Posterior vena cava (tissue), 2 donors: ENCODE data around the gene DNASE2. TPM values are rescaled to one million over a fixed set of nuclear protein-coding genes. Genes with fewer than 3 reads are reported as not detected.
"Not testable (repeated sequence)": the region's sequence is repeated elsewhere in the genome, so short reads cannot be mapped to it uniquely, and the experiment has no call there.

Experiments used
- DNase-seq: peaks from one replicate; pipeline ENCODE4 v3.0.0-alpha.2; 2020; ENCODE audit warnings: low spot score
- intact Hi-C, 2 donors: fragments of 100-400 bp; cut with DNase I; formaldehyde crosslinking; loops; one replicate each; pipeline versions ENCODE4 v1.14.1 to v1.14.2; 2022 to 2023
- long read RNA-seq, 2 donors: library from polyadenylated mRNA; unstranded; transcript quantifications; one replicate each; pipeline ENCODE4 v2.0.0, GENCODE V29; 2020 to 2021
- total RNA-seq, 2 donors: library from RNA; stranded (reverse); fragmentation: NEBNext Ultra II Directional; extraction: Animal tissue kit (Norgen Biotek cat#: 25700); gene quantifications; one replicate each; pipeline ENCODE4 v1.2.1, GENCODE V29; 2021
- donor health status: DM: yes; HTN: yes; CAD: no.
- donor health status: DM: yes; HTN: yes; CAD: no.

Gene DNASE2, protein sequence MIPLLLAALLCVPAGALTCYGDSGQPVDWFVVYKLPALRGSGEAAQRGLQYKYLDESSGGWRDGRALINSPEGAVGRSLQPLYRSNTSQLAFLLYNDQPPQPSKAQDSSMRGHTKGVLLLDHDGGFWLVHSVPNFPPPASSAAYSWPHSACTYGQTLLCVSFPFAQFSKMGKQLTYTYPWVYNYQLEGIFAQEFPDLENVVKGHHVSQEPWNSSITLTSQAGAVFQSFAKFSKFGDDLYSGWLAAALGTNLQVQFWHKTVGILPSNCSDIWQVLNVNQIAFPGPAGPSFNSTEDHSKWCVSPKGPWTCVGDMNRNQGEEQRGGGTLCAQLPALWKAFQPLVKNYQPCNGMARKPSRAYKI
- total RNA-seq = 10 to 100 TPM; 20.2 to 31.8 TPM
- long read RNA-seq, donor 1, transcript DNASE2-201 (6 exons, 1,955 nt) = major isoform, 19 of 26 reads
- long read RNA-seq, donor 1, partial matches to known transcripts = 6 of 26 reads
- long read RNA-seq, donor 1, other reads (novel, unspliced or antisense) = 0 of 26 reads
- long read RNA-seq, donor 2, transcript DNASE2-201 (6 exons, 1,955 nt) = major isoform, 83 of 105 reads
- long read RNA-seq, donor 2, partial matches to known transcripts = 15 of 105 reads
- long read RNA-seq, donor 2, other reads (novel, unspliced or antisense) = 1 of 105 reads

DNA sequence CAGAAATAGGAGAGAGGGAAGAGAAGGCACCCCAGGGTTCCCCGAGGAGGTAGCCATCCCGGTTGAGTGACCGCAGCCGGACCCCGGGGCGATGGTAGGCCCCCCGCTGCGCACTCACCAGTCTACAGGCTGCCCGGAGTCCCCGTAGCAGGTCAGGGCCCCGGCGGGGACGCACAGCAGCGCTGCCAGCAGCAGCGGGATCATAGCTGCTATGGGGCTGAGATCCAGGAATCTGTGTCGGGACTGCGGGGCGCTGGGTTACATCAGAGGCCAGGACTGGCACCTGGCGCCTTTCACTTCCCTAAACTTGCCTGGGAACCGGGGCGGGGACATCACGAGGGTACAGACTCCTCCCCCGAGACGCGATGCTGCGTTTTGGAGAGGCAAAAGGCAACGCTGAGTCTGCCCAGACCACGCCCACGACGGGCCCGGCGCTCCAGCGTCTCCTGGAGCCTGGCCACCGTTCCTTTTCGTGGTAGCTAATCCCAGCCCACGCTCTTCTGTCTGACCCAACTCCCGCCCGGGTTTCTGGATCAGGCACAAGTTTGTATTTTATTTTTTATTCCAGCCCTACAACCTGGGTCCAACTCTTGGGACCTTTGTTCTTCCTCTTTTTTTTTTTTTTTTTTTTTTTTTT, at the start of gene DNASE2:
Gene DNASE2 (minus strand): TSS at position 278 of the 637 bp plus-strand sequence. CDS start 74 bp downstream, at position 204.
- peak; percentile 99 for DNase-seq
- intact Hi-C loops = no loop called here

DNA sequence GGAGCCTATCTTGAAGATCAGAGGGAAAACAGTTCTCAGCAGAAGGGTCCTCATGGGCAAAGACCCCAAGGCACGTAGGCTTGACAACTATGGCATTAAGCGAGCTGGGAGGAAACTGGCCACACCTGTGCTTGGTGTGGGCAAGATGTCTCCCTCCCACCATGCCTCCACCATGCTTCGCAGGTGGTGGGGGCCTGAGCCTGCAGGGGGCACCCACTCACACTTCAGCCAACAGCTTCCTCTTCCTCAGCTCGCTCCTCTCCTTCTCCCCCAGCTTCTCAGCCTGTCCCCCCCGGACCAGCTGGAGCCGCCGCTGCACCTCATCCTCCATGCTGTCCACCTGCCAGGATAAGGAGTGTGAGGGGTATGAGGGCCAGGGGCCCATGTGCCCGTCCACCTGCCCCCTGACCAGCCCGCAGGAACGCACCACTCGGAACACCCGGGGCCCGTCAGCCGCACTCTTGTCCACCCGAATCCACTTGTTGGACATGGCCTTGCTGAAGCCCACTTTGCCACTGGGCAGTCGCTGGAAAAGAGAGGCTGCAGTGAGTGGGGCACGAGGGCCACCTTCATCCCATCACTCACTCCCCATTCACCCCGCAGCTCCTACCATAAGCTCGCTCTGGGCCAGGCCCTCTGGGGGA, 48.9 kb upstream of the DNASE2 start:
- intact Hi-C loops = no loop called here

DNA sequence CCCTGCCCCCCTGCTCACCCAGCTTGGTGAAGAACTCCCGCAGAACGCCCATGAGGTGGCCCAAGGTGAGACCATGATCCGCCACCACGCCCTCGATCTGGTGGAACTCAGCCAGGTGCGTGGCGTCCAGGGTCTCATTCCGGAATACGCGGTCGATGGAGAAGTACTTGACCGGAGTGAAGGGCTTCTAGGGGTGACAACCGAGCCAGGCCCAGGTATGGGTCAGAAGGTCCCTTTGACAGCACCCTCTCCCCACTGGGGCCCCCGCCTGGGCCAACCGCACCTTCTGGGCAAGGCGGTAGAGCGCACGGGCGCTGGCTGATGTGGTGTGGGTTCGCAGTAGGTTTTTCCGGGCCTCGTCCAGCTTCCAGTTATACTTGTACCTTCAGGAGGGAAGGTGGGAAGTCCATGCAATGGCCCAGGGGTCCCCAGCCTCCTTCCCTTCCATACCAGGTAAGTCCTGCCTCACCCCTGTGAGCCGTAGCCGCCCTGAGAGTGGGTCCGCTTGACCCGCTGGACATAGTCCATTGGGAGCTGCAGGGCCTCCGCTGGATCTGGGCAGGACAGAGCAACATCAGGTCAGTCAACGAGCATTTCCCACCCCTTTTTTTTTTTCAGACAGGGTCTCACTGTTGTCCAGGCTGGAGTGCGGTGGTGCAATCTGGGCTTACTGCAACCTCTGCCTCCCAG, 43.5 kb upstream of the DNASE2 start:
- no peak for DNase-seq
- intact Hi-C loops = no loop called here

More for the DNA sequence above, 48.9 kb upstream of the DNASE2 start:
- no peak for DNase-seq

DNA sequence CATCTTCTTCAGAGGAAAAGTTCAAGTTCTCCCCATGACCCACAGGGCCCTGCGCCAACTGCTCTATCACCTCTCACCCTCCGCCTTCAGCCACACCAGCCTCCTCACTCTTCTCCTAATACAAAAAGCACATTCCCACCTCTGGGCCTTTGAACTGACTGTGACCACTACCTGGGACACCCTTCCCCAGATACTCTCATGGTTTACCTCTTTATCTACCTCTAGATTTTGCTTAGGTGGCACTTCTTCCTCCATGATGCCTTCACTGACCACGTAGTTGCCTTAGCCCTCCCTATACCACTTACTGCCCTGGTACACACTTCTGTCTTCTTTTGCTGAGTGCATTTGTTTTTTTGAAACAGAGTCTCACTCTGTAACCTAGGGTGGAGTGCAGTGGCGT, 41.7 kb upstream of the DNASE2 start:
- DNase-seq = no peak
- intact Hi-C loops = no loop called here

DNA sequence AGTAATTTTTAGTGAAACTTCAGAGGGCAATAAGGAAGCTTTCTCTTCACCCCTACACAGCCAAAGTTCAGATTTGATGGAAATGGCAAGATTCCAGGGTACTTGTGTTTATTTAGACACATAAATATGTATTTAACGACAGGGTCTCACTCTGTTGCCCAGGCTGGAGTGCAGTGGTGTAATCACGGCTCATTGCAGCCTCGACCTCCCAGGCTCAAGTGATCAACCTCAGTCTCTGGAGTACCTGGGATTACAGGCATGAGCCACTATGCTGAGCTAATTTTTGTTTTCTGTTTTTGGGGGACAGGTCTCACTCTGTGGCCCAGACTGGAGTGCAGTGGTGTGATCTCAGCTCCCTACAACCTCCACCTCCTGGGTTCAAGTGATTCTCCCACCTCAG, 39.8 kb upstream of the DNASE2 start:
- intact Hi-C loops = no loop called here
- DNase-seq = no peak

DNA sequence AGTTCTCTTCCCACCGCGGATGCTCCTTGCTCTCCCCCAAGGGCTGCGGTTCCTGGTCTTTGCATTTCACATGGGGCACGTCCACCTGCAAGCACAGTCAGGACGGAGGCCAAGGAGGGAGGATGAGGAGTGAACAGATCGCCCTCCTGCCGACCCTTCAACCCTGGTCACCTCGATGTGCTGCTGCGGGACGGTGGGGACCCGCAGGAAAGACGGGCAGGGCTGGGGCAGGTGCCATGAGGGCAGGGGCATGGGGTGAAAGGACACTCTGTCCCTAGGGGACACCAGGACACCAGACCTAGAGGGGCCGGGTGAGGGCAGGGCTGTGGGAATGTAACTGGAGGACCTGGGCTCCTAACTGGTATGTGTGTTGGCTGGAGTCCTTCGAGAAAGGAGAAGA, 37.0 kb upstream of the DNASE2 start:
- intact Hi-C loops = no loop called here
- no peak for DNase-seq

DNA sequence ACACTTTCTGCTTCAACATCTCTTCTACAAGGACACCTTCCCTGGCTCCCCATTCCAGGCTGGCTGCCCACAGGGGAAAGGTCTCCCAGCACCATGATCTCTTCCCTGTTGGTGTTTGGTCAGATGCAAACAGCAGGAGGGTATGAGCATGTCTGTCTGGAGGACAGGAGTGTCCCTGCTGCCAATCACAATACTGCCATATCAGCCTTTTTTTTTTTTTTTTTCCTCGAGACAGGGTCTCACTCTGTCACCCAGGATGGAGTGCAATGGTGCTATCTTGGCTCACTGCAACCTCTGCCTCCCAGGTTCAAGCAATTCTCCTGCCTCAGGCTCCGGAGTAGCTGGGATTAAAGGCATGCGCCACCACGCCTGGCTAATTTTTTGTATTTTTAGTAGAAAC, 34.6 kb upstream of the DNASE2 start:
- intact Hi-C loops, DNase-seq: not testable (repeated sequence)

DNA sequence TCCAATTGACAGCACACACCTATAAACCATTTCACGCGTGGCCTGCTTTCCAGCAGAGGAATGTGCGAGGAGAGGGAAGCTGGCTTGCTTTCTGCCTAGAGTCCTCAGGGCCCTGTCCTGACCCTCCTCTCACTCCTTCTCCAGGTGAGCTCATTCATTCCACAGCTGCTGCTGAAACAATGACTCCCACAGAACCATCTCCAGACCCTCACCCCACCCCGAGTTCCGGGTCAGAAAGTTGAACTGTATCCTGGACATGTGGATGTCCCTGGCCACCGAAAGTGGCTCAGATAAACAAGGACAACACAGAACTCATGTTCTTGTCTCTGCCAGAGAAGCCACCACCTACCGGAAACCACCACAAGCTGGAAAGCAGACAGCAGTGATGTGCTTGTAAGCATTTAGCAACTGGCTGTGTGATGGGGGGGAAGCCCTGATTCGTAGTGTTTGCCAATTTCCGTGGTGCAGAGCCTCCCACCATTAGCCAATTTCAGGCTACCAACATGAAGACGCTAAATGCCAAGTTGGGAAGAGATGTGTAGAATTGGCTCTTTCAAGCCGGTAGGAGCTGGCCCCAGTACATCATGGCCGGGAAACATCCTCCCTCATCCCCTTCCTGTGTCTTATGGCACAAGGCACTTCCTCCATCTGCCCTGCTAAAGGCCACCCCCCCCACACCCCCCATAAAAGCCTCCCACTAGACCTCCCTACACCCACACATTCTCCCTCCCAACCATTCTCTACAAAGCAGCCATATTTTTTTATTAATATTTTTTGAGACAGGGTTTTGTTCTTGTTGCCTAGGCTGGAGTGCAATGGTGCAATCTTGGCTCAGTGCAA, 32.8 kb upstream of the DNASE2 start:
- intact Hi-C loops = no loop called here
- no peak for DNase-seq

DNA sequence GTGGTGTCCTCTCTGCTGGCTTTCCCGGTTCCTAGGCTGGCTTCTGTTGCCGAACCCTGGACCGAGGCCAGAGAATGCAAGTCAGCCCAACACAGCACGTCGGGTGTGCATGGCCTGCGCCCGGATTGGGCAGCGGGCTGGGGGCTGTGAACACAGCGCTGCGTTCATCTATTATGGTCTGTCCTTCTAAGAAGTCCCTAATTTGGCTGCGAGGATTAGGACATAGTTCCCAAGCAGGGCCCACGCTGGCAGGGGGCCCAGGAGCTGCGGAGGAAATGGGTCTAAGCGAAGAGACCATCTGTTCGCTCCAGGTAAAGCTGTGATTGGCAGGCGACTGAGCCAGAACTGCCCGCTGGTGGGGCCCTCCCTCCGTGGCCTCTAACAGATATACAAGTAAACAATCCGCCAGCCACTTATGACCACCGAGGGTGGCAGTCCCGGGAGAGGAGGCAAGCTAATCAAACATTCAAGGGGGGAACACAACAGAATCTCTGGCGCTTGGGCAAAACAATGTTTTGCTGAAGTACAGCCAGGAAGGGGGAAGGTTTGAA, 31.8 kb upstream of the DNASE2 start:
- intact Hi-C loops = no loop called here
- peak; percentile 92 for DNase-seq

DNA sequence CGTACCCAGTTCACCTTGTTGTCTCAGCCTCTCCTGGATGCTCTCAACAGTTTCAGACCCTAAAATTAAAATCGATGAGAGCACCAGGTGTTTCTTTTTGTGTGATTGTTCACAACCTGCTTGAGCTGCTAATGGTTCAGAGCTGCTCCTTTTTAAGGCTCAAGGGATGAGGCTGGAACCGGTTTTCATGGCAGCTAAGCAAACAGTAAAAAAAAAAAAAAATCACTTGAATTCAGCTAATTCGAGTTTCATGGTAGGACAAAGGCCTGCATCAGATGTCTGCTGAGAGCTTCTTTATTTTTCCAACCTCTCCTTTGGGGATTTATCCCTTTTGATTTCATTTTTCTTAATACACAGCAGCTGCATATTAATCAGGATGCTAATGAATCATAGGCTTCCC, 31.3 kb upstream of the DNASE2 start:
- intact Hi-C loops = no loop called here

DNA sequence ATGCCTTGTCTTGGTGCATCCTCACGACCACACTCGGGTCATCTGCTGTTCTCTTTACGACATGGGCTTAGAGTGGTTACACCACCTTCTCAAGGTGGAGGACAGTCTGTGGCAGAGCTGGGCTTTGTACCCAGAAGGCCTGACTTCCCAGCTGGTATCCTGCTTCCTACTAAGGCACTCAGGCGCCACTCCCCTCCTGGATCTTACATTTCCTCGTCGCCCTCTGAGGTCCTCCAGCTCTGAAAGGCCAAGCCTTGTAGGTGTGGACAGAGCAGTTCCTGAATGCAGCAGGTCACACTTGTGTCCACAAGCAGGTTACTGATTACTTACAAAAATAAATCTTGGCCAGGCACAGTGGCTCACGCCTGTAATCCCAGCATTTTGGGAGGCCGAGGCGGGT, 25.9 kb upstream of the DNASE2 start:
- no peak for DNase-seq
- intact Hi-C loops = no loop called here

More for the DNA sequence above, 31.3 kb upstream of the DNASE2 start:
- no peak for DNase-seq

DNA sequence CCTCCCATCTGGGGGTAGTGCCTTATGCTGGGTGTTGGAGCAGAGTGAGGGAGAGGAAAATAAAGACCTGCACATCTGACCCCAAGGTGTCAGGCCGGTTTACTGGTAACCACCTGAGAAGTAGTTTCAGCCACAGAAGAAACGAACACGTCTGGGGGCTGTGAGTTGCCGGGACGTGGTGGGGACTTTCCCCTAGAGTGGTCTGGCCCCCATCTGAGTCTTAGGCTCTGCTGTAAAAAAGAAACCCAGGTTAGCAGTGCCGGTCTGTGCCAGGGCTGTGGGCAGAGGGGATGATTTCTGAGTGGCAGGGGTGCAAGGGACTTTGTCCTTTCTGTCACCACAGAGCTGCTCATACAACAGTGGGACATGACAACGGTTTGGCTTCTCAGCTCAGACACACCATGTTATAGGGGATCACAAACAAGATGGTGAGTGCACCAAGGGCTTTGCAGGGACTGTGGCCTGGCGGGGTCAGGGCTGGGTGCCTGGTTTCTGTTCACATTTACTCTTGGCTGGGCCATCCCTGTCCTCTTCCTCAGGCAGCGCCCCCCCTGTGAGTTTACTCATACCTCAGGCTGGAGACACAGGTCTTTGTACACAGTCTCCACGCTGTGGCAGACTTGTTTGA, 18.8 kb upstream of the DNASE2 start:
- intact Hi-C loops = loop anchor here in 1 of 2 donors (5.0 kb wide), 1 partner anchor 518 kb away; no protein-coding TSS in a partner anchor
- DNase-seq = no peak

DNA sequence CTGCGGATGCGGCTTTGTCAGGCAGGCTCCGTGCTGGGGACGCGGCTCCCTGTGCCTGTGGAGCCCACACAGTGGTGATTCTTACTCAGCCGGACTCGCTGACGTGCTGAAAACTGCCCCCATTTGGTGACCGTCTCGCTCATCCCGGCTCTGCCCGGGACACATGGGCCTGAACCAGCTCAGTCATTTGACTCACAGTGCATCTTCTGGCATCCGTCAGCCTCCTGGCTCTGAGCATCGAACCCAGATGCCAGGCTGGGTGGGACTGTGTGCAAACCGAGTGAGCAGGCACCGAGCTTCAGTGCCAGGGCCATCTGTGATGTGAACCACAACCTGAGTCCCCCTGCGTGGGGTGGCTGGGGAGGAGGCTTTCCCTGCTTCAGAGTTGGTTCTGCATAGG, 15.2 kb upstream of the DNASE2 start:
- no peak for DNase-seq
- intact Hi-C loops = no loop called here

DNA sequence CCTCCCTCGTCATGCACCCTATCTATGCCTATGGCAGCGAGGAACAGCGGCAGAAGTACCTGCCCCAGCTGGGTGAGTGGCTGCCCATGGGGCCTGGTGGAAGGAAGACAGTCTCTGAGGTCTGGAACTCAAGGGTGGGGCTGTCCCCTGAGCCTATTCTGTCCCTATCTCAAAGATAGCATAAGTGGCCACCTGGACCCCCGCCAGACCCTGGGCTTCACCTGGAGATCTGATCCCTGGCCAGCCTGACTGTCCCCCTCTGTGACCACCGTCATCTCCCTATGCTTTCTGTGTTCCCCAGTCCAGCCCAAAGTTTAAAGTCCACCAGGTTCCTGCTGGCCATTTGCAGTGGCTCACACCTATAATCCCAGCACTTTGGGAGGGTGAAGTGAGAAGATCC, 12.3 kb upstream of the DNASE2 start:
- no peak for DNase-seq
- intact Hi-C loops = no loop called here

DNA sequence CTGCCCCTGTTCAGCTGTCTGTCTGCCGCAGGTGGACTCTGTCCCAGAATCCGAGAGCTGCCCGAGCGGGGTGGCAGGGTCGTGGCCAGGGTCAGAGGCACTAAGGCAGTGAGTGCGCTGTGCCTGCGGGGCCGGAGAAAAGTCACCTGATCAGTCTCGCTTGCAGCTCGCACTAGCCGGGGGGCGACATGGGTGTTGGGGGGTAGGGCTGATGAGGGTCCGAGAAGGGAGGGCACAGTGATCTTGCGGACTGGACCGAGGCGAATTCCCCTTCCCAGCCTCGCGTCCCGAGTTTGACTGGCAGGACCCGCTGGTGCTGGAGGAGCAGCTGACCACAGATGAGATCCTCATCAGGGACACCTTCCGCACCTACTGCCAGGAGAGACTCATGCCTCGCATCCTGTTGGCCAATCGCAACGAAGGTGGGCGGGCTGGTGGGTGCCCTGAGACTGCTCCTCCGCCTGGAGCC, 10.3 kb upstream of the DNASE2 start:
- intact Hi-C loops = no loop called here
- DNase-seq = no peak

DNA sequence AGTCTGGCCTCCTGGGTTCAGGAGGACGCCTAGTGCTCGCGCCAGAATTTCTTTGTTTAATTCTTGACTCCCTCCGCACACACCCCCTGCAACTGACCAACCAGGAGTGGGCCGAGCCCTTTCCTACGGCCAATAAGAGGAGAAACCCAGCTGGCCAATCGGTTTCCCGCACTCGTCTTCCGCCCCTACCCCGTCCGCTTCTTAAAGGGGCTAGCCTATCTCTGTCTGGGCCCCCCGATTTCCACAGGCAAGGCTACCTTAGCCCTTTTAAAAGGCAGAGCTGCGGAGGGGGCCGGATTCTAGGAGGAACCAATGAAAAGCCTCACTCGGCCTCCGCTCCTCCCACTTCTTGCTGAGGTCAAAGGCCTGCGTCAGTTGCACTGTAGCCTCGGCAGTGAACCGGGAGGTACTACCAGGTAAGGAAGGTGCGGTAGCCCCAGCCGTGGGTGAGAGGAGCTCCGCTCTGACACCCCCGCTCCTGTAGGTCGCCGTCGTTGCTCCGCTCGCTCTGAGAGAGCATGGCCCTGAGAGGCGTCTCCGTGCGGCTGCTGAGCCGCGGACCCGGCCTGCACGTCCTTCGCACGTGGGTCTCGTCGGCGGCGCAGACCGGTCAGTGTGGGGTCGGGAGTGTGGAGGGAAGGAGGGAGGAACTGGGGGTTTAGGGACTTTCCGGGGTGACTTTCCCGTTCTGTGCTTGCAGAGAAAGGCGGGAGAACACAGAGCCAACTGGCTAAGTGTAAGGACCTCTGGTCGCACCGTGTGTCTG, 9.7 kb upstream of the DNASE2 start, which contains the start of gene GCDH:
Gene GCDH (plus strand): TSS at position 374 of the 766 bp plus-strand sequence. CDS start 145 bp downstream, at position 519.
- peak; percentile 99 for DNase-seq
- intact Hi-C loops = no loop called here
